Measurements from ENCODE around the gene GOLPH3.

- TF ChIP-seq POLR2A (IDR thresholded peaks at IDR 0.05; ENCODE audit: low read depth, low read length) = no peak
- no peak for TF ChIP-seq POLR2AphosphoS5 (IDR thresholded peaks at IDR 0.05; ENCODE audit: low read depth, low read length)
- no peak for TF ChIP-seq TAF1 (IDR thresholded peaks at IDR 0.05; ENCODE audit: borderline replicate concordance, low read depth, low read length)
These were observed 86.7 kb downstream of the GOLPH3 start for GRCh38 chr5:32087086-32088082.
